ENCODE data around the gene COX15. TPM values are rescaled to one million over a fixed set of nuclear protein-coding genes. Genes with fewer than 3 reads are reported as not detected.

COX15 gene
- total RNA-seq, 1 donor from 2014 or later: 33.2 TPM

GRCh38 chr10:99760321-99760720 lies 28.4 kb upstream of the COX15 start:
- FAIRE-seq (peak; percentile 90), DNase-seq (ENCODE audit: low read depth) (peak; percentile 75)
- no peak for TF ChIP-seq CTCF (IDR thresholded peaks at IDR 0.05; ENCODE audit: insufficient read depth, low read length, severe bottlenecking)
- H3K27me3 ChIP-seq (ENCODE audit: control insufficient read depth, insufficient read depth, low read length): no peaks in the 10 kb centered on the region
- H3K36me3 ChIP-seq (ENCODE audit: control insufficient read depth, insufficient read depth, low read length): peaks cover 7% of the 10 kb centered on the region
- H3K4me3 ChIP-seq (ENCODE audit: low read depth, low read length): no peak overlapping the region

GRCh38 chr10:99758211-99758891 lies 26.4 kb upstream of the COX15 start:
- Histone ChIP-seq H3K4me3 (ENCODE audit: low read depth, low read length) (no peak overlapping the region), H3K27me3 (ENCODE audit: control insufficient read depth, insufficient read depth, low read length) (no peaks in the 10 kb centered on the region), H3K36me3 (ENCODE audit: control insufficient read depth, insufficient read depth, low read length) (peaks cover 7% of the 10 kb centered on the region)
- DNase-seq (ENCODE audit: low read depth) (no peak), FAIRE-seq (no peak)
- TF ChIP-seq CTCF (IDR thresholded peaks at IDR 0.05; ENCODE audit: insufficient read depth, low read length, severe bottlenecking): no peak

- TF ChIP-seq CTCF (IDR thresholded peaks at IDR 0.05; ENCODE audit: insufficient read depth, low read length, severe bottlenecking): no peak
- Histone ChIP-seq H3K4me3 (ENCODE audit: low read depth, low read length) (no peak overlapping the region), H3K36me3 (ENCODE audit: control insufficient read depth, insufficient read depth, low read length) (peaks cover 8% of the 10 kb centered on the region), H3K27me3 (ENCODE audit: control insufficient read depth, insufficient read depth, low read length) (no peaks in the 10 kb centered on the region)
- FAIRE-seq (no peak), DNase-seq (ENCODE audit: low read depth) (no peak)
Observed at GRCh38 chr10:99756159-99756558, 24.2 kb upstream of the COX15 start.

GRCh38 chr10:99754670-99755069 lies 22.7 kb upstream of the COX15 start:
- DNase-seq (ENCODE audit: low read depth) (peak; percentile 61), FAIRE-seq (no peak)
- Histone ChIP-seq H3K27me3 (ENCODE audit: control insufficient read depth, insufficient read depth, low read length) (no peaks in the 10 kb centered on the region), H3K36me3 (ENCODE audit: control insufficient read depth, insufficient read depth, low read length) (peaks cover 8% of the 10 kb centered on the region), H3K4me3 (ENCODE audit: low read depth, low read length) (no peak overlapping the region)
- no peak for TF ChIP-seq CTCF (IDR thresholded peaks at IDR 0.05; ENCODE audit: insufficient read depth, low read length, severe bottlenecking)

- no peak for DNase-seq (ENCODE audit: low read depth)
- FAIRE-seq: no peak
- H3K36me3 ChIP-seq (ENCODE audit: control insufficient read depth, insufficient read depth, low read length): peaks cover 8% of the 10 kb centered on the region
- TF ChIP-seq CTCF (IDR thresholded peaks at IDR 0.05; ENCODE audit: insufficient read depth, low read length, severe bottlenecking): no peak
- no peak overlapping the region for H3K4me3 ChIP-seq (ENCODE audit: low read depth, low read length)
- H3K27me3 ChIP-seq (ENCODE audit: control insufficient read depth, insufficient read depth, low read length): no peaks in the 10 kb centered on the region
Observed at GRCh38 chr10:99750641-99751040, 18.7 kb upstream of the COX15 start.
